Effector memory CD4-positive, alpha-beta T cell (primary cell): Measurements from ENCODE around the gene OR51F1.
"Not testable (repeated sequence)": the region's sequence is repeated elsewhere in the genome, so short reads cannot be mapped to it uniquely, and the experiment has no call there.

Experiments used
- DNase-seq, 3 donors: peaks; one replicate each; pipeline ENCODE4 v3.0.0-alpha.2; 2020
- H3K27ac ChIP-seq: 2 replicates; pipeline ENCODE4 v1.7.0; 2013; ENCODE audit warnings: mild to moderate bottlenecking, low read length, moderate library complexity; ENCODE audit not compliant: insufficient read depth, poor library complexity, severe bottlenecking
- H3K27me3 ChIP-seq: replicated peaks from 2 replicates; pipeline ENCODE4 v1.7.0; 2013; ENCODE audit warnings: mild to moderate bottlenecking, low read length; ENCODE audit not compliant: insufficient read depth, control insufficient read depth, poor library complexity, severe bottlenecking
- H3K36me3 ChIP-seq: 2 replicates; pipeline ENCODE4 v1.7.0; 2013; ENCODE audit warnings: mild to moderate bottlenecking, low read length, moderate library complexity; ENCODE audit not compliant: control insufficient read depth, insufficient read depth
- H3K4me1 ChIP-seq: 2 replicates; pipeline ENCODE4 v1.7.0; 2013; ENCODE audit warnings: low read length, mild to moderate bottlenecking; ENCODE audit not compliant: control insufficient read depth, insufficient read depth, poor library complexity, severe bottlenecking
- H3K4me3 ChIP-seq: 2 replicates; pipeline ENCODE4 v1.7.0; 2013; ENCODE audit warnings: low read length, low read depth, mild to moderate bottlenecking; ENCODE audit not compliant: insufficient read depth, poor library complexity, severe bottlenecking
- H3K9me3 ChIP-seq: 2 replicates; pipeline ENCODE4 v1.7.0; 2013; ENCODE audit warnings: mild to moderate bottlenecking, low read length, moderate library complexity; ENCODE audit not compliant: control insufficient read depth

The OR51F1 gene

GRCh38 chr11:4763096-4763495, 6.6 kb downstream of the OR51F1 start:
- Histone ChIP-seq H3K27me3 (no peaks in the 10 kb centered on the region), H3K4me3 (no peak overlapping the region), H3K4me1 (no peaks in the 10 kb centered on the region), H3K36me3 (no peaks in the 10 kb centered on the region), H3K9me3 (no peaks in the 10 kb centered on the region), H3K27ac (no peak overlapping the region)
- DNase-seq, result no peak

GRCh38 chr11:4751201-4751600, 18.5 kb downstream of the OR51F1 start:
- no peaks in the 10 kb centered on the region for H3K9me3 ChIP-seq
- no peaks in the 10 kb centered on the region for H3K4me1 ChIP-seq
- no peaks in the 10 kb centered on the region for H3K36me3 ChIP-seq
- no peak overlapping the region for H3K4me3 ChIP-seq
- no peaks in the 10 kb centered on the region for H3K27me3 ChIP-seq
- H3K27ac ChIP-seq, result no peak overlapping the region
- DNase-seq, result no peak

- no peaks in the 10 kb centered on the region for H3K36me3 ChIP-seq
- H3K27me3 ChIP-seq, result no peaks in the 10 kb centered on the region
- H3K4me3 ChIP-seq, result no peak overlapping the region
- no peaks in the 10 kb centered on the region for H3K4me1 ChIP-seq
- H3K9me3 ChIP-seq, result no peaks in the 10 kb centered on the region
- no peak for DNase-seq
- H3K27ac ChIP-seq, result no peak overlapping the region
Measured at GRCh38 chr11:4748438-4748837, 21.3 kb downstream of the OR51F1 start.

- Histone ChIP-seq H3K4me3 (no peak overlapping the region), H3K27ac (no peak overlapping the region), H3K27me3 (no peaks in the 10 kb centered on the region), H3K4me1 (no peaks in the 10 kb centered on the region), H3K36me3 (no peaks in the 10 kb centered on the region), H3K9me3 (no peaks in the 10 kb centered on the region)
- no peak for DNase-seq
Measured at GRCh38 chr11:4740735-4741134, 29.0 kb downstream of the OR51F1 start.

GRCh38 chr11:4727171-4727570, 42.6 kb downstream of the OR51F1 start:
- H3K4me3 ChIP-seq, result no peak overlapping the region
- H3K36me3 ChIP-seq, result no peaks in the 10 kb centered on the region
- H3K4me1 ChIP-seq, result no peaks in the 10 kb centered on the region
- no peaks in the 10 kb centered on the region for H3K27me3 ChIP-seq
- DNase-seq, result no peak
- no peak overlapping the region for H3K27ac ChIP-seq
- no peaks in the 10 kb centered on the region for H3K9me3 ChIP-seq

- not testable (repeated sequence) for DNase-seq, H3K9me3 ChIP-seq, H3K36me3 ChIP-seq, H3K27ac ChIP-seq, H3K27me3 ChIP-seq, H3K4me3 ChIP-seq, H3K4me1 ChIP-seq
Measured at GRCh38 chr11:4722616-4723534, 46.9 kb downstream of the OR51F1 start.
